ENCODE results near the gene CHSY3.

DNA sequence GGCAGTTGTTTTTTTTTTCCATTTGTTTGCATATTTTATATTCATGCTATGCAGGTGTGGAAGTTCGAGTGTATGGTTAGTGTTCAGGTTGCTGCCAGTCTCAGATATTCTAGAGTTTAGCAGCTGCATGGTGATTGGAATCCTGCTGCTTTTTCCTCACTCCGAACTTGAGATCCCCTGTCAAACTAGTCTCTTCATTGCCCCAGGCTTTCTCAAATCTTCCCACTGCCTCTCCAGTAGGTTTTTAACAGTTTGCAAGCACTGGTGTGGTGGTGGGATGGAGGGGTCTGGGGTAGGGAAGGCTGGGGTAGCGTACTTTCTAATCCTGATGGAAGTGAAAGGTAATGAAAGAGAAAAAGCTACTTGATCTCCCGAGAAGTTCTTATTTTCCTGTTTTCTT is 112.9 kb downstream of the CHSY3 start:
- TF ChIP-seq POLR2A (IDR thresholded peaks at IDR 0.05; ENCODE audit: extremely low read depth, insufficient read length) (no peak), CTCF (IDR thresholded peaks at IDR 0.05; ENCODE audit: low read depth, low read length) (no peak), MYC (IDR thresholded peaks at IDR 0.05; ENCODE audit: low read depth, low read length) (no peak)
- TF ChIP-seq, protein P1, sequence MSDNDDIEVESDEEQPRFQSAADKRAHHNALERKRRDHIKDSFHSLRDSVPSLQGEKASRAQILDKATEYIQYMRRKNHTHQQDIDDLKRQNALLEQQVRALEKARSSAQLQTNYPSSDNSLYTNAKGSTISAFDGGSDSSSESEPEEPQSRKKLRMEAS (IDR thresholded peaks at IDR 0.05; ENCODE audit: low read depth, low read length): no peak

All from NB4 (cell line).